PC-3 (cell line): ENCODE measurements around the gene KCNK2. TPM values are rescaled to one million over a fixed set of nuclear protein-coding genes. Genes with fewer than 3 reads are reported as not detected.

Source experiments
- ATAC-seq: fragments of 200-7000 bp; cut with Tn5 transposase; 2 replicates; pipeline ENCODE4 v1.9.1; 2020; ENCODE audit warnings: mild to moderate bottlenecking, moderate library complexity
- BruUV-seq: library from RNA; stranded (reverse); fragments of 400-500 nt; replicated peaks from 2 replicates; lab custom pipeline; 2021; lab: Mats Ljungman, UMichigan
- CTCF ChIA-PET: fragments of 300-600 bp; sonication (Branson Sonifier 250); formaldehyde crosslinking; loops from one replicate; lab custom pipeline; 2022; ENCODE audit warnings: antibody characterized with exemption; lab: Charles Lee
- POLR2A ChIA-PET: fragments of 300-600 bp; sonication (Branson Sonifier 250); formaldehyde crosslinking; loops from one replicate; lab custom pipeline; 2022; ENCODE audit warnings: antibody characterized with exemption; ENCODE audit not compliant: unreplicated experiment; lab: Charles Lee
- DNase-seq: peaks from one replicate; pipeline ENCODE4 v3.0.0-alpha.2; 2015
- H2AFZ ChIP-seq: fragments of 300-600 bp; sonication (generic); 2 replicates; pipeline ENCODE4 v1.6.0; 2016; ENCODE audit warnings: antibody characterized with exemption, low read length
- H3F3A ChIP-seq: fragments of 300-600 bp; sonication (generic); one replicate; pipeline ENCODE4 v1.6.0; 2017; ENCODE audit warnings: antibody characterized with exemption, low read length, control low read depth, mild to moderate bottlenecking; ENCODE audit not compliant: unreplicated experiment
- H3K27ac ChIP-seq: fragments of 300-600 bp; sonication (generic); 2 replicates; pipeline ENCODE4 v1.5.1; 2016; ENCODE audit warnings: mild to moderate bottlenecking, low read length
- H3K27me3 ChIP-seq: fragments of 300-600 bp; sonication (generic); 2 replicates; pipeline ENCODE4 v1.6.1; 2016; ENCODE audit warnings: low read length, mixed read lengths
- H3K36me3 ChIP-seq: fragments of 300-600 bp; sonication (generic); 2 replicates; pipeline ENCODE4 v1.6.1; 2016; ENCODE audit warnings: low read depth, mixed run types, low read length, mixed read lengths
- H3K4me1 ChIP-seq: fragments of 300-600 bp; sonication (generic); 2 replicates; pipeline ENCODE4 v1.5.1; 2016; ENCODE audit warnings: low read length; ENCODE audit not compliant: insufficient read depth
- H3K4me2 ChIP-seq: fragments of 300-600 bp; sonication (generic); 2 replicates; pipeline ENCODE4 v1.6.0; 2016; ENCODE audit warnings: low read length
- H3K4me3 ChIP-seq: fragments of 300-600 bp; sonication (generic); 2 replicates; pipeline ENCODE4 v1.5.1; 2016; ENCODE audit warnings: mild to moderate bottlenecking, low read length, mixed read lengths
- H3K79me2 ChIP-seq: fragments of 300-600 bp; sonication (generic); 2 replicates; pipeline ENCODE4 v1.6.1; 2017; ENCODE audit warnings: low read length, mixed read lengths
- H3K9ac ChIP-seq: fragments of 300-600 bp; sonication (generic); 2 replicates; pipeline ENCODE4 v1.6.0; 2016; ENCODE audit warnings: mild to moderate bottlenecking, low read length
- H3K9me2 ChIP-seq: fragments of 300-600 bp; sonication (generic); replicated peaks from 2 replicates; pipeline ENCODE4 v1.6.1; 2016; ENCODE audit warnings: mixed run types, low read length, mixed read lengths
- H3K9me3 ChIP-seq: fragments of 300-600 bp; sonication (generic); 2 replicates; pipeline ENCODE4 v1.6.1; 2016; ENCODE audit warnings: low read length, mixed read lengths
- H4K20me1 ChIP-seq: fragments of 300-600 bp; sonication (generic); 2 replicates; pipeline ENCODE4 v1.6.1; 2016; ENCODE audit warnings: low read length, mixed read lengths
- EZH2 ChIP-seq: fragments of 300-600 bp; sonication (generic); IDR thresholded peaks from one replicate; pipeline ENCODE4 v1.6.1; 2017; ENCODE audit warnings: antibody characterized with exemption, mild to moderate bottlenecking, low read length; ENCODE audit not compliant: unreplicated experiment
- EZH2phosphoT487 ChIP-seq: fragments of 300-600 bp; sonication (generic); IDR thresholded peaks from 2 replicates; pipeline ENCODE4 v1.6.1; 2018; ENCODE audit warnings: mild to moderate bottlenecking, antibody characterized with exemption, low read length, borderline replicate concordance
- intact Hi-C: fragments of 100-400 bp; cut with micrococcal nuclease; formaldehyde crosslinking; loops from 2 replicates; pipeline ENCODE4 v1.9.0; 2023
- total RNA-seq: library from RNA; depleted of rRNA; stranded (reverse); fragments of >200 nt; gene quantifications from 2 replicates; pipeline ENCODE4 v1.2.3, GENCODE V29; 2014
- TF ChIP-seq, protein P1 (sequence below): fragments of 300-600 bp; sonication (generic); conservative IDR thresholded peaks from 2 replicates; pipeline ENCODE4 v1.5.1; 2017; ENCODE audit warnings: antibody characterized with exemption, low read depth, mild to moderate bottlenecking, low read length

KCNK2 gene
- total RNA-seq, 1 experiment from 2014 or later: not detected

DNA sequence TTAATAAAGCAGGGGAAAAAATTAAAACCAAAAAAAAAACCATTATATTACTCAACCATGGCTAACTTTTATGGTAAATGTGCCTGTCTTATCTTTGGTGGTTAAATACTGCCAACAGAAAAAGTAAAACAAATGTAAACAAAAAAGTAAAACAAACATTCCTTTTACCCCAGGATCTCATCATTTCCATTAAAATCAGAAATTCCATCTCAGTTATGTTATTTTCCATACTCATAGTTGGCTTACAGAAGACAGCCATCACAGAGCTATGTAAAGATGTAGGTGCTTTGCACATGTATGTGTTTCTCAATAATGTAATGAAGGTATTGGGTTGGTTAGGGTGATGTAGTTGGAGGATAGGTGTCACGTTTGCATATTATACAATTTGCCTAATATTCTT, 185.0 kb downstream of the KCNK2 start:
- Histone ChIP-seq H2AFZ (no peak overlapping the region), H3K27me3 (no peaks in the 10 kb centered on the region), H3K27ac (no peak overlapping the region), H3K4me3 (no peak overlapping the region), H3K4me2 (no peak overlapping the region), H3K79me2 (no peaks in the 10 kb centered on the region), H3K4me1 (no peaks in the 10 kb centered on the region; the same call in 1 of the 2 replicates), H3F3A (no peaks in the 10 kb centered on the region), H3K9ac (no peak overlapping the region), H3K9me2 (no peaks in the 10 kb centered on the region), H3K36me3 (no peaks in the 10 kb centered on the region), H3K9me3 (no peaks in the 10 kb centered on the region), H4K20me1 (no peaks in the 10 kb centered on the region)
- DNase-seq (peak; percentile 59), ATAC-seq (peak; percentile 76)
- ChIA-PET CTCF (no interaction called here), POLR2A (interaction anchor here (0.8 kb wide), 1 partner anchor 510 kb away, joined by 11 read pairs; no protein-coding TSS in a partner anchor)
- no TSS peak for BruUV-seq
- intact Hi-C loops: no loop called here
- TF ChIP-seq, protein P1, sequence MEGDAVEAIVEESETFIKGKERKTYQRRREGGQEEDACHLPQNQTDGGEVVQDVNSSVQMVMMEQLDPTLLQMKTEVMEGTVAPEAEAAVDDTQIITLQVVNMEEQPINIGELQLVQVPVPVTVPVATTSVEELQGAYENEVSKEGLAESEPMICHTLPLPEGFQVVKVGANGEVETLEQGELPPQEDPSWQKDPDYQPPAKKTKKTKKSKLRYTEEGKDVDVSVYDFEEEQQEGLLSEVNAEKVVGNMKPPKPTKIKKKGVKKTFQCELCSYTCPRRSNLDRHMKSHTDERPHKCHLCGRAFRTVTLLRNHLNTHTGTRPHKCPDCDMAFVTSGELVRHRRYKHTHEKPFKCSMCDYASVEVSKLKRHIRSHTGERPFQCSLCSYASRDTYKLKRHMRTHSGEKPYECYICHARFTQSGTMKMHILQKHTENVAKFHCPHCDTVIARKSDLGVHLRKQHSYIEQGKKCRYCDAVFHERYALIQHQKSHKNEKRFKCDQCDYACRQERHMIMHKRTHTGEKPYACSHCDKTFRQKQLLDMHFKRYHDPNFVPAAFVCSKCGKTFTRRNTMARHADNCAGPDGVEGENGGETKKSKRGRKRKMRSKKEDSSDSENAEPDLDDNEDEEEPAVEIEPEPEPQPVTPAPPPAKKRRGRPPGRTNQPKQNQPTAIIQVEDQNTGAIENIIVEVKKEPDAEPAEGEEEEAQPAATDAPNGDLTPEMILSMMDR: no peak
- no peak for TF ChIP-seq EZH2
- no peak for TF ChIP-seq EZH2phosphoT487

DNA sequence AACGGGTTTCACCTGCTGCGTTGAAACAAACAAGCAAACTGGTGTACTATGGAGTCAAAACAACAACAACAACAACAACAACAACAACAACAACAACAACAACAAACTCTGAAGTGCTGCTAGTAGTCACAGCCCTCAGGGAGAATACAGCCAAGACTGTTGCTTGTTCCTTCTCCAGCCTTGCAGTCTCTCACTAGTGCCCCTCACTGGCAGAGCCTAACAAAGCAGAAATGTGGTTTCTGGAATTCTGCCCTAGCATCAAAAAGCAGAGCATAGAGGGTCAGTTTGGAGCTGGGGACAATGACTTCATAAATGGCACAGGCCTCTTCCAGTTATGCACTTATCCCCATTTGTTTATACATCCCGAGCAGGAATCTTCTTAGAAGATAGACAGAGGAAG, 187.4 kb downstream of the KCNK2 start:
- BruUV-seq: no TSS peak
- no peak overlapping the region for H3K4me2 ChIP-seq

More for the DNA sequence above, 187.4 kb downstream of the KCNK2 start:
- no peak overlapping the region for H3K4me3 ChIP-seq
- intact Hi-C loops: loop anchor here (5.0 to 10.0 kb wide), 3 partner anchors 152 to 325 kb away; no protein-coding TSS in a partner anchor
- TF ChIP-seq, protein P1: peak; percentile 23; the same call in 1 of the 2 replicates
- TF ChIP-seq EZH2: no peak
- no peak overlapping the region for H3K9ac ChIP-seq
- POLR2A ChIA-PET: no interaction called here
- H3K27ac ChIP-seq: no peak overlapping the region
- ATAC-seq (no peak), DNase-seq (no peak)
- no peak overlapping the region for H2AFZ ChIP-seq
- H3K4me1 ChIP-seq: peaks cover 18% of the 10 kb centered on the region
- H4K20me1 ChIP-seq: no peaks in the 10 kb centered on the region
- H3K27me3 ChIP-seq: no peaks in the 10 kb centered on the region
- H3K9me2 ChIP-seq: no peaks in the 10 kb centered on the region
- H3F3A ChIP-seq: peaks cover 4% of the 10 kb centered on the region
- no peaks in the 10 kb centered on the region for H3K36me3 ChIP-seq
- H3K79me2 ChIP-seq: no peaks in the 10 kb centered on the region
- no peaks in the 10 kb centered on the region for H3K9me3 ChIP-seq
- CTCF ChIA-PET: no interaction called here
